Astrocyte (in vitro differentiated cells and primary cell): ENCODE results near the gene FNDC3A.

Experiments used
- EZH2 ChIP-seq: IDR thresholded peaks from 2 replicates; pipeline ENCODE4 v1.6.1; 2012; ENCODE audit warnings: mild to moderate bottlenecking, low read length, inconsistent platforms; ENCODE audit not compliant: insufficient read depth
- TF ChIP-seq, protein P1 (sequence below): IDR thresholded peaks from 2 replicates; pipeline ENCODE4 v1.5.1; 2011; ENCODE audit warnings: low read depth, mild to moderate bottlenecking, inconsistent platforms, low read length, moderate library complexity; ENCODE audit not compliant: insufficient read depth

DNA sequence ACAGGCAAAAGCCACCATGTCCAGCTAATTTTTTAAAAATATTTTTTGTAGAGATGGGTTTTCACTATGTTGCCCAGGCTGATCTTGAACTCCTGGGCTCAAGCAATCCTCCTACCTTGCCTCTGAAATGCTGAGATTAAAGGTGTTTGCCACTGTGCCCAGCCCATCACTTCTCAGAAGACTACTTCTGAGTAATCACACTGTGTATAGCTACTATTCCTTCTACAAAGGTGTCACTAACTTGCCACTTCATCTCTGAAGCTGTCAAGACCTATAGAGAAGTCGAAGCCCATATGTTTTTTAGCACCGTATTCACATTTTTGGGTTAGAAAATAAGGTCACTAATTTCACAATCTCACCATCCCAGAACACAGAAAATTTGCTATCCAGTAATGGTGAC, 36.0 kb upstream of the FNDC3A start:
- no peak for TF ChIP-seq EZH2
- TF ChIP-seq, protein P1, sequence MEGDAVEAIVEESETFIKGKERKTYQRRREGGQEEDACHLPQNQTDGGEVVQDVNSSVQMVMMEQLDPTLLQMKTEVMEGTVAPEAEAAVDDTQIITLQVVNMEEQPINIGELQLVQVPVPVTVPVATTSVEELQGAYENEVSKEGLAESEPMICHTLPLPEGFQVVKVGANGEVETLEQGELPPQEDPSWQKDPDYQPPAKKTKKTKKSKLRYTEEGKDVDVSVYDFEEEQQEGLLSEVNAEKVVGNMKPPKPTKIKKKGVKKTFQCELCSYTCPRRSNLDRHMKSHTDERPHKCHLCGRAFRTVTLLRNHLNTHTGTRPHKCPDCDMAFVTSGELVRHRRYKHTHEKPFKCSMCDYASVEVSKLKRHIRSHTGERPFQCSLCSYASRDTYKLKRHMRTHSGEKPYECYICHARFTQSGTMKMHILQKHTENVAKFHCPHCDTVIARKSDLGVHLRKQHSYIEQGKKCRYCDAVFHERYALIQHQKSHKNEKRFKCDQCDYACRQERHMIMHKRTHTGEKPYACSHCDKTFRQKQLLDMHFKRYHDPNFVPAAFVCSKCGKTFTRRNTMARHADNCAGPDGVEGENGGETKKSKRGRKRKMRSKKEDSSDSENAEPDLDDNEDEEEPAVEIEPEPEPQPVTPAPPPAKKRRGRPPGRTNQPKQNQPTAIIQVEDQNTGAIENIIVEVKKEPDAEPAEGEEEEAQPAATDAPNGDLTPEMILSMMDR = no peak
